OCI-LY7 (cell line): Measurements from ENCODE around the gene ADGRD1.

Experiments used
- CTCF ChIP-seq: fragments of 200-600 bp; sonication (generic); conservative IDR thresholded peaks from 2 replicates; pipeline ENCODE4 v1.5.1; 2014; ENCODE audit warnings: mild to moderate bottlenecking, antibody characterized with exemption, low read length, moderate library complexity, mixed read lengths
- EZH2phosphoT487 ChIP-seq: fragments of 200-600 bp; sonication (generic); IDR thresholded peaks from 2 replicates; pipeline ENCODE4 v1.6.1; 2018; ENCODE audit warnings: low read depth, borderline replicate concordance, mild to moderate bottlenecking, mixed run types, antibody characterized with exemption, low read length, moderate library complexity, mixed read lengths

GRCh38 chr12:130960787-130961186 lies 7.1 kb downstream of the ADGRD1 start:
- TF ChIP-seq EZH2phosphoT487 (no peak), CTCF (no peak)
